GM19395 (cell line): ENCODE results near the gene SGK2.
"Not testable (repeated sequence)": the region's sequence is repeated elsewhere in the genome, so short reads cannot be mapped to it uniquely, and the experiment has no call there.

Experiments
- ATAC-seq: cut with Tn5 transposase; IDR thresholded peaks from one replicate; pipeline ENCODE4 v1.9.1; 2021; ENCODE audit warnings: mild to moderate bottlenecking, moderate library complexity; ENCODE audit not compliant: unreplicated experiment

The SGK2 gene

DNA sequence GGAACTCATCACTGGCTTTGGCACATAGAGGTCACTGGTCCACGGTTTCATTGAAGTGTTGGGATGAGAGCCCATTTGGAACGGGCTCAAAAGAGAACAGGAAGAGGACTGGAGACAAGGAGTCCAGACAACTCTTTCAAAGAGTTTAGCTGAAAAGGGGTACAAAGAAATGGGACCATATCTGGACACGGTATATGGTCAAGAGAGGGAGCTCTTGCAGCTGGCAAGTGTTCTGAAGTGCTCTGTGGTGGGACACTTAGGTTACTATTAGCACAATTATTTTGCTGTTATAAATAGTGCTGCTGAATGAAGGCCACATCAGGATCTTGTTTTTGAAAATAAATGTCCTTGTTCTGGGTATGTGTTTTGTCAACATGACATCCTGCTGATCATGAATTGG, 4.6 kb downstream of the SGK2 start:
- no peak for ATAC-seq

DNA sequence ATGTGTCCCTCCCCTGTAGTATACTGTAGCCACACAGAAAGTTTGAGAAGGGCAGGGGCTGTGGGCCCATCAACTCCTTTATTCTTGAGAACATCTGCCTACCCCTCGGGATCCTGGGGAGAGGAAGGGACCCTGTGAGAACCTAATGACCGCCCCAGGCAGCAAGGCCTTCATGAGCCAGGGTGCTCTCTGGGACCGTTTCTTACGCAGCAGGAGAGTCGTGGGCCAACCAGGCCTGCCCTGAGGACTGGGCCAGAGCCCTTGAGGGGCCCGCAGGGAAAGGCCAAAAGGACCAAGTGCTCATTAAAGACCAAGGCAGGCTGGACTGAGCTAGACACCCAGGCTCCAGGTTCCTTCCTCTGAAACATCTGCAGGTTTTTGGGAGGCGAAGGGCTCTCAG, 5.2 kb downstream of the SGK2 start:
- ATAC-seq: no peak

- ATAC-seq: no peak
Observed at GRCh38 chr20:43564455-43564854, 5.6 kb downstream of the SGK2 start.

- ATAC-seq: no peak
Observed at GRCh38 chr20:43564993-43565757, 6.3 kb downstream of the SGK2 start.

GRCh38 chr20:43565758-43566104, 6.9 kb downstream of the SGK2 start:
- ATAC-seq: no peak

GRCh38 chr20:43567477-43567876, 8.7 kb downstream of the SGK2 start:
- ATAC-seq: no peak

DNA sequence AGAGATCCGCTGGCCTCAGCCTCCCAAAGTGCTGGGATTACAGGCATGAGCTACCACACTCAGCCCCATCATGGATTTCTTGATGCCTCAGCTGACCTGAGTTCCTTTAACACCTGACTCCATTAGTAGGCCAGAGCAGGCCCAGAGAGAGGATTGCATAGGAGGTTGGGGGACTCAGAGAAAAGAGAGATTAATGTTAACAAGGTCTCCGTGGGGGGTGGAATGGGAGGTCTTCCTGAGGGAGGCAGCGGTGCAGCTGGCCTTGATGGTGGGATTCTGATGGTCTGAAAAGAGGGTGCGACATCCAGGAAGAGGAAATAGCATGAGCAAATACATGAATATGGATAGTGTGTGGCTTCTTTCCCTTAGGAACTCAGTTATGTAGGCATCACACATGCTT, 9.9 kb downstream of the SGK2 start:
- ATAC-seq: no peak

- no peak for ATAC-seq
Observed at GRCh38 chr20:43569282-43569681, 10.5 kb downstream of the SGK2 start.

GRCh38 chr20:43570496-43570895, 11.7 kb downstream of the SGK2 start:
- no peak for ATAC-seq

GRCh38 chr20:43571310-43571709, 12.5 kb downstream of the SGK2 start:
- no peak for ATAC-seq

- no peak for ATAC-seq
Observed at GRCh38 chr20:43571771-43572170, 12.9 kb downstream of the SGK2 start.

DNA sequence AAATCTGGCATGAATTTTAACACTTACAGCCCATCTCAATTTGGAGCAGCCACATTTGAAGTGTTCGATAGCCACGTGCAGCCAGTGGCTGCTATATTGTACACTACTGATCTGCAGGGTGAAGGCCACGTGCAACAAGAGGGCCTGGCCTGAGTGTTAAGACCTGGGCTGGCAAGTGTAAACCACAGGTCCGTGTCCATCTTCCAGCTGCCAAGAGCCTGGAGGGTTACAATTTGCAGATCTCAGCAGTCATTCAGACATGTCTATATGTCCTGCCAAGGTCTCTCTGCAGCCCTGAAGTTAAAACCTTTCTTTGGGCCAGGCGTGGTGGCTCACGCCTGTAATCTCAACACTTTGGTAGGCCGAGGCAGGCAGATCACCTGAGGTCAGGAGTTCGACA, 14.1 kb downstream of the SGK2 start:
- ATAC-seq: no peak

DNA sequence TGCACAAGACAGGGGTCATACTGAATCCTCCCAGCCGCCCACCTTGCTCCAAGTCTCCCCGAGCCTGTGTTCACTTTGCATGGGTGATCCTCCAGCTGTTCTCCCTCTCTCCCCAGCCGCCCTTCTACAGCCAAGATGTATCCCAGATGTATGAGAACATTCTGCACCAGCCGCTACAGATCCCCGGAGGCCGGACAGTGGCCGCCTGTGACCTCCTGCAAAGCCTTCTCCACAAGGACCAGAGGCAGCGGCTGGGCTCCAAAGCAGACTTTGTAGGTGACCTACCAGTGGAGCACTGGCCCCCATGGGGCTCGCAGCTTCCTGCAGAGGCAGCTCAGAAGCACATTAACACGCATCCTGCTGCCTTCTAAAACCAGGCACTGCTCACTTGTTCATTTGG, 17.3 kb downstream of the SGK2 start:
- ATAC-seq: no peak

DNA sequence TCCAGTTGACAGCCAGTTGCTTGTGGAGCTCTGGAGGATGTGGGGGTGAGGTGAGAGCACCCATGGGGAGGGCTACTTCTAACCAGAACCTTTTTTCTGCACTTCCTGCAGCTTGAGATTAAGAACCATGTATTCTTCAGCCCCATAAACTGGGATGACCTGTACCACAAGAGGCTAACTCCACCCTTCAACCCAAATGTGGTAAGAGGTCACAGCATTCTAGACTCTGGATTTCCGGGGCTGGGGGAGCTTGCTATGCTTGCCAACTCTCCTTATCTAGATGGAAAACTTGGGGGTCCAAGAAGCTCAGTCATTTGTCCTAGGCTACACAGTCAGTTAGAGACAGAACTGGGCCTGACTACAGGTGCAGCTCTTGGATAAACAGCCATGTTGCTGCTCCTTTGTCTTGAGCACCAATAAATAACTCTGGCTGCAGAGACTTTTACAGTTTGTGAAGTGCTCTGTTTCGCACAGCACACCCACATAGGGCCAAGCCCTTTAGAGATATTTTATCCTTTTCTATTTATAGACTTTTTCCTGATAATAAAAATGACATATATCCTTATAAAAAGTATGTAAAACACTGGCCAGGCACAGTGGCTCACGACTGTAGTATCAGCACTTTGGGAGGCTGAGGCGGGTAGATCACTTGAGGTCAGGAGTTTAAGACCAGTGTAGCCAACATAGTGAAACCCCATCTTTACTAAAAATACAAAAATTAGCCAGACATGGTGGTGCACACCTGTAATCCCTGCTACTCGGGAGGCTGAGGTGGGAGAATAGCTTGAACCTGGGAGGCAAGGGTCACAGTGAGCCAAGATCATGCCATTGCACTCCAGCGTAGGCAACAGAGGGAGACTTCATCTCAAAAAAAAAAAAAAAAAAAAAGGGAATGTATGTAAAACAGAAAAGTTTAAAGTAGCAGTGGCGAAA, 21.3 kb downstream of the SGK2 start:
- no peak for ATAC-seq

DNA sequence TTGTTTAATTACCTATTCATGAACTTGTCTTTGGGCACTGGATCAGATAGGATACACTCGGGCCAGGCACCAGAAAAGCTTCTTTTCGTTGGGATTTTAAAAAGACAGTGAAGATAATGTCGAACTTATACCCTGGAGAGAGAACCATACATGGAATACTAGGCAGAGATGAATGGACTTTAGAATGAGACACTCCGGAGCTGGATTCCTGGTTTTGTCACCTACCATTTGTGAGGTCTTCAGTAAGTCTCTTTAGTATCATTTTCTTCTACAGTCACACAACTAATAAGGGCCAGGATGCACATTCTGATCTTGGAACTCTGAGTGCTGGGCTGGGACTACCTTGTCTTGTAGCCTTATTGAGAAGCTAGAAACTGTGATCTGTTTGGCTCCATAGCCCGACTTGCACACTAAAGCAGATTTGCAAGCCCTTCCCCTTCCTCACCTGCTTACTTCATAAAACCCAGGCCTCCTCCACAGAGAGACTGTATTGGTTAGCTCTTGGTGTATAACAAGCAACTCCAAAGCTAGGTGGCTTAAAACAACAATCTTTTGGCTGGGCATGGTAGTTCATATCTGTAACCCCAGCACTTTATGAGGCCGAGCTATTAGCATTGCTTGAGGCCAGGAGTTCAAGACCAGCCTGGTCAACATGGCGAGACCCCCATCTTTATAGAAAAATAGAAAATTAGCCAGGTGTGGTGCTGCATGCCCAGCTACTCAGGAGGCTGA, 24.5 kb downstream of the SGK2 start:
- ATAC-seq: no peak

DNA sequence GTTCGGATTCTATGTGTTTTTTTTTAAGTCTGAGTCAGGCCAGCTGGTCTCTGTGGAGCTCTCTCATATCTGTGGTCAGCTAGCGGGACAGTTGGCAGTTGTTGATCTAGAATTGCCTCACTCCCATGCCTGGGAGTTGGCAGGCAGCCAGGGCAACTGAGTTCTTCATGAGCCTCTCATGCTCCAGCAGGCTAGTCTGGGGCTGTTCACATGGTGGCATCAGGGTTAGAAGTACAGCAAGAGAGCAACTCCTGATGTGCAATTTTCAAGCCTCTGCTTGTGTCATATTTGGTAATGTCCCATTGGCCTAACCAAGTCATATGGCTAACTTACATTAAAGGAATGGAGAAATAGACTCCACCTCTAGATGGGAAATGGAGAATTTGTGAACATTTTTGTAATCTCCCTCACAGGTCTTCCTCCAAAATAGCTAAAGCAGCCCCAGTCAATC, 25.2 kb downstream of the SGK2 start:
- no peak for ATAC-seq

- ATAC-seq: no peak
Observed at GRCh38 chr20:43584448-43585136, 25.8 kb downstream of the SGK2 start.

- ATAC-seq: no peak
Observed at GRCh38 chr20:43586641-43587040, 27.8 kb downstream of the SGK2 start.

GRCh38 chr20:43588526-43588925, 29.7 kb downstream of the SGK2 start:
- not testable (repeated sequence) for ATAC-seq

- ATAC-seq: no peak
Observed at GRCh38 chr20:43590036-43590391, 31.2 kb downstream of the SGK2 start.
